Measurements from ENCODE around the gene MYOM1. TPM values are rescaled to one million over a fixed set of nuclear protein-coding genes. Genes with fewer than 3 reads are reported as not detected.

Gene MYOM1
- total RNA-seq, 2 donors from 2014 or later = 0.39 to 1.1 TPM

- H3K9me3 Mint-ChIP-seq = no peaks in the 10 kb centered on the region
- DNase-seq (no peak), ATAC-seq (replicated peaks in 1 of 2) (no peak)
- no peak overlapping the region for H3K4me3 Mint-ChIP-seq
- no peak overlapping the region for H3K27ac Mint-ChIP-seq
- no peaks in the 10 kb centered on the region for H3K36me3 Mint-ChIP-seq (ENCODE audit: insufficient read depth in 2 of 2)
- H3K4me1 Mint-ChIP-seq (ENCODE audit: low read depth) = peaks cover 1% of the 10 kb centered on the region
- no peaks in the 10 kb centered on the region for H3K27me3 Mint-ChIP-seq (ENCODE audit: low read depth)
Observed at GRCh38 chr18:3102983-3103382, 116.8 kb downstream of the MYOM1 start.

- Mint-ChIP-seq H3K36me3 (ENCODE audit: insufficient read depth in 2 of 2) (no peaks in the 10 kb centered on the region), H3K4me3 (no peak overlapping the region), H3K9me3 (no peaks in the 10 kb centered on the region), H3K27ac (no peak overlapping the region), H3K4me1 (ENCODE audit: low read depth) (peaks cover 15% of the 10 kb centered on the region), H3K27me3 (ENCODE audit: low read depth) (no peaks in the 10 kb centered on the region)
- DNase-seq (no peak), ATAC-seq (replicated peaks in 1 of 2) (no peak)
Observed at GRCh38 chr18:3100498-3101132, 119.2 kb downstream of the MYOM1 start.

- Mint-ChIP-seq H3K4me3 (no peak overlapping the region), H3K9me3 (no peaks in the 10 kb centered on the region), H3K4me1 (ENCODE audit: low read depth) (peaks cover 18% of the 10 kb centered on the region), H3K27ac (no peak overlapping the region), H3K27me3 (ENCODE audit: low read depth) (no peaks in the 10 kb centered on the region), H3K36me3 (ENCODE audit: insufficient read depth in 2 of 2) (no peaks in the 10 kb centered on the region)
- ATAC-seq (replicated peaks in 1 of 2) (no peak), DNase-seq (no peak)
Observed at GRCh38 chr18:3099327-3099726, 120.4 kb downstream of the MYOM1 start.

GRCh38 chr18:3097082-3097481, 122.7 kb downstream of the MYOM1 start:
- H3K4me3 Mint-ChIP-seq = no peak overlapping the region
- H3K4me1 Mint-ChIP-seq (ENCODE audit: low read depth) = peaks cover 26% of the 10 kb centered on the region
- peak in 1 of 2 donors; percentile 10 for DNase-seq
- no peaks in the 10 kb centered on the region for H3K27me3 Mint-ChIP-seq (ENCODE audit: low read depth)
- H3K9me3 Mint-ChIP-seq = no peaks in the 10 kb centered on the region
- H3K27ac Mint-ChIP-seq = no peak overlapping the region
- H3K36me3 Mint-ChIP-seq (ENCODE audit: insufficient read depth in 2 of 2) = no peaks in the 10 kb centered on the region
- ATAC-seq (replicated peaks in 1 of 2) = peak; percentile 81 to 94

GRCh38 chr18:3095921-3096320, 123.8 kb downstream of the MYOM1 start:
- Mint-ChIP-seq H3K4me1 (ENCODE audit: low read depth) (peaks cover 26% of the 10 kb centered on the region), H3K36me3 (ENCODE audit: insufficient read depth in 2 of 2) (no peaks in the 10 kb centered on the region), H3K27me3 (ENCODE audit: low read depth) (no peaks in the 10 kb centered on the region), H3K9me3 (no peaks in the 10 kb centered on the region), H3K4me3 (no peak overlapping the region), H3K27ac (no peak overlapping the region)
- no peak for ATAC-seq (replicated peaks in 1 of 2)
- no peak for DNase-seq

GRCh38 chr18:3094338-3094684, 125.5 kb downstream of the MYOM1 start:
- Mint-ChIP-seq H3K36me3 (ENCODE audit: insufficient read depth in 2 of 2) (no peaks in the 10 kb centered on the region), H3K4me1 (ENCODE audit: low read depth) (peaks cover 26% of the 10 kb centered on the region), H3K27ac (no peak overlapping the region), H3K9me3 (no peaks in the 10 kb centered on the region), H3K27me3 (ENCODE audit: low read depth) (no peaks in the 10 kb centered on the region), H3K4me3 (no peak overlapping the region)
- no peak for ATAC-seq (replicated peaks in 1 of 2)
- no peak for DNase-seq

- no peaks in the 10 kb centered on the region for H3K27me3 Mint-ChIP-seq (ENCODE audit: low read depth)
- ATAC-seq (replicated peaks in 1 of 2) (no peak), DNase-seq (no peak)
- no peak overlapping the region for H3K4me3 Mint-ChIP-seq
- peaks cover 29% of the 10 kb centered on the region for H3K4me1 Mint-ChIP-seq (ENCODE audit: low read depth)
- peak overlapping the region; percentile 29 for H3K27ac Mint-ChIP-seq
- no peaks in the 10 kb centered on the region for H3K36me3 Mint-ChIP-seq (ENCODE audit: insufficient read depth in 2 of 2)
- no peaks in the 10 kb centered on the region for H3K9me3 Mint-ChIP-seq
Observed at GRCh38 chr18:3093624-3094337, 126.0 kb downstream of the MYOM1 start.

GRCh38 chr18:3092727-3093126, 127.0 kb downstream of the MYOM1 start:
- DNase-seq (no peak), ATAC-seq (replicated peaks in 1 of 2) (no peak)
- Mint-ChIP-seq H3K36me3 (ENCODE audit: insufficient read depth in 2 of 2) (no peaks in the 10 kb centered on the region), H3K27ac (no peak overlapping the region), H3K4me1 (ENCODE audit: low read depth) (peaks cover 36% of the 10 kb centered on the region), H3K9me3 (no peaks in the 10 kb centered on the region), H3K4me3 (no peak overlapping the region), H3K27me3 (ENCODE audit: low read depth) (no peaks in the 10 kb centered on the region)

- DNase-seq (no peak), ATAC-seq (replicated peaks in 1 of 2) (no peak)
- no peak overlapping the region for H3K4me3 Mint-ChIP-seq
- H3K27ac Mint-ChIP-seq = no peak overlapping the region
- H3K4me1 Mint-ChIP-seq (ENCODE audit: low read depth) = peaks cover 24% of the 10 kb centered on the region
- no peaks in the 10 kb centered on the region for H3K36me3 Mint-ChIP-seq (ENCODE audit: insufficient read depth in 2 of 2)
- H3K27me3 Mint-ChIP-seq (ENCODE audit: low read depth) = no peaks in the 10 kb centered on the region
- H3K9me3 Mint-ChIP-seq = no peaks in the 10 kb centered on the region
Observed at GRCh38 chr18:3089579-3089978, 130.2 kb downstream of the MYOM1 start.

GRCh38 chr18:3088449-3088848, 131.3 kb downstream of the MYOM1 start:
- DNase-seq = no peak
- Mint-ChIP-seq H3K36me3 (ENCODE audit: insufficient read depth in 2 of 2) (no peaks in the 10 kb centered on the region), H3K9me3 (no peaks in the 10 kb centered on the region), H3K4me3 (no peak overlapping the region), H3K27ac (no peak overlapping the region), H3K27me3 (ENCODE audit: low read depth) (no peaks in the 10 kb centered on the region), H3K4me1 (ENCODE audit: low read depth) (peaks cover 14% of the 10 kb centered on the region)
- ATAC-seq (replicated peaks in 1 of 2) = no peak

- peaks cover 14% of the 10 kb centered on the region for H3K4me1 Mint-ChIP-seq (ENCODE audit: low read depth)
- H3K9me3 Mint-ChIP-seq = no peaks in the 10 kb centered on the region
- DNase-seq = no peak
- ATAC-seq (replicated peaks in 1 of 2) = no peak
- no peaks in the 10 kb centered on the region for H3K27me3 Mint-ChIP-seq (ENCODE audit: low read depth)
- H3K36me3 Mint-ChIP-seq (ENCODE audit: insufficient read depth in 2 of 2) = no peaks in the 10 kb centered on the region
- H3K4me3 Mint-ChIP-seq = no peak overlapping the region
- H3K27ac Mint-ChIP-seq = no peak overlapping the region
Observed at GRCh38 chr18:3086871-3087270, 132.9 kb downstream of the MYOM1 start.

- H3K9me3 Mint-ChIP-seq = no peaks in the 10 kb centered on the region
- ATAC-seq (replicated peaks in 1 of 2) = no peak
- no peak overlapping the region for H3K27ac Mint-ChIP-seq
- H3K36me3 Mint-ChIP-seq (ENCODE audit: insufficient read depth in 2 of 2) = no peaks in the 10 kb centered on the region
- H3K27me3 Mint-ChIP-seq (ENCODE audit: low read depth) = no peaks in the 10 kb centered on the region
- no peak for DNase-seq
- peaks cover 14% of the 10 kb centered on the region for H3K4me1 Mint-ChIP-seq (ENCODE audit: low read depth)
- H3K4me3 Mint-ChIP-seq = no peak overlapping the region
Observed at GRCh38 chr18:3085612-3086011, 134.2 kb downstream of the MYOM1 start.

- no peaks in the 10 kb centered on the region for H3K9me3 Mint-ChIP-seq
- no peaks in the 10 kb centered on the region for H3K27me3 Mint-ChIP-seq (ENCODE audit: low read depth)
- DNase-seq (no peak), ATAC-seq (replicated peaks in 1 of 2) (no peak)
- H3K27ac Mint-ChIP-seq = no peak overlapping the region
- no peak overlapping the region for H3K4me3 Mint-ChIP-seq
- H3K36me3 Mint-ChIP-seq (ENCODE audit: insufficient read depth in 2 of 2) = no peaks in the 10 kb centered on the region
- peaks cover 14% of the 10 kb centered on the region for H3K4me1 Mint-ChIP-seq (ENCODE audit: low read depth)
Observed at GRCh38 chr18:3084206-3084605, 135.6 kb downstream of the MYOM1 start.

GRCh38 chr18:3083766-3084165, 136.0 kb downstream of the MYOM1 start:
- DNase-seq (no peak), ATAC-seq (replicated peaks in 1 of 2) (no peak)
- Mint-ChIP-seq H3K27me3 (ENCODE audit: low read depth) (no peaks in the 10 kb centered on the region), H3K4me1 (ENCODE audit: low read depth) (peaks cover 11% of the 10 kb centered on the region), H3K36me3 (ENCODE audit: insufficient read depth in 2 of 2) (no peaks in the 10 kb centered on the region), H3K27ac (no peak overlapping the region), H3K9me3 (no peaks in the 10 kb centered on the region), H3K4me3 (no peak overlapping the region)
